NCI-H446 (cell line): ENCODE measurements around the gene ECT2.
"Not testable (repeated sequence)": the region's sequence is repeated elsewhere in the genome, so short reads cannot be mapped to it uniquely, and the experiment has no call there.

Source experiments
- DNase-seq, 2 experiments: peaks; one replicate each; lab custom pipeline; 2025; lab: John Stamatoyannopoulos, UW

Gene ECT2

DNA sequence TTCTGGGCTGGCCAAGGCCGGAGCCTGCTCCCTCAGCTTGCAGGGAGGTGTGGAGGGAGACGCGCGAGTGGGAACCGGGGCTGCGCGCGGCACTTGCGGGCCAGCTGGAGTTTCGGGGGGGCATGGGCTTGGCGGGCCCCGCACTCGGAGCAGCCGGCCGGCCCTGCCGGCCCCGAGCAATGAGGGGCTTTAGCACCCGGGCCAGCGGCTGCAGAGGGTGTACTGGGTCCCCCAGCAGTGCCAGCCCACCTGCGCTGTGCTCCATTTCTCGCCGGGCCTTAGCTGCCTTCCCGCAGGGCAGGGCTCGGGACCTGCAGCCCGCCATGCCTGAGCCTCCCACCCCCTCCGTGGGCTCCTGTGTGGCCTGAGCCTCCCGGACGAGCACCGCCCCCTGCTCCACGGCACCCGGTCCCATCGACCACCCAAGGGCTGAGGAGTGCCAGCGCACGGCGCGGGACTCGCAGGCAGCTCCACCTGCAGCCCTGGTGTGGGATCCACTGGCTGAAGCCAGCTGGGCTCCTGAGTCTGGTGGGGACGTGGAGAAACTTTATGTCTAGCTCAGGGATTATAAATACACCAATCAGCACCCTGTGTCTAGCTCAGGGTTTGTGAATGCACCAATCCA lies 116.3 kb downstream of the ECT2 start:
- DNase-seq = not testable (repeated sequence)

DNA sequence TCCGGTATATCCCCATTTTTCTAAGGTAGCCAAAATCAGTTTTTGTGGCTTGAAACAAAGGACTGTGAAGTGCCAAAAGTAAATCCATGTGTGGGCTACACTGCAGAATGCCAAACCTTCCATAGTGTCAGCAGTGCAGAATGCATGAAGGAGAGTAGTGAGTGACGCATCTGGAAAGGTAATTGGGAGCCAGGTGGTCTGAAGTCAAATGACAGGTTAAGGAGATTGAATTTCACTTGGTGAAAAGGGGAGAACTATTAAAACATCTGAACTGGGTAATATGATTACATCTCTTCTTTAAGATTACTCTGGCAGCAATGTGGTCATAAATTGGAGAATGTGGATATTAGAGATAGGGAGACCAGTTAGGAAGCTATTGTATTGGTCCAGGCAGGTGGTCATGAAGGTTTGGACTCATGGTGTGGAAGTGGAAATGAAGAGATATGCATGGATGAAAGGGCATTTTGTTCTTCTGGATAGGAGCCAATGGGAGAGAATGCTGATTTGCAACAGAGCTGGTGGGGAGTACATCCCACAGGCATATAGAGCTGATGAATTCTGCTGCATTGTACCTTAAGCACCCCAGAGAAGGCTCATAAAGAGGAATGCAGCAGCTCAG lies 118.2 kb downstream of the ECT2 start:
- no peak for DNase-seq

DNA sequence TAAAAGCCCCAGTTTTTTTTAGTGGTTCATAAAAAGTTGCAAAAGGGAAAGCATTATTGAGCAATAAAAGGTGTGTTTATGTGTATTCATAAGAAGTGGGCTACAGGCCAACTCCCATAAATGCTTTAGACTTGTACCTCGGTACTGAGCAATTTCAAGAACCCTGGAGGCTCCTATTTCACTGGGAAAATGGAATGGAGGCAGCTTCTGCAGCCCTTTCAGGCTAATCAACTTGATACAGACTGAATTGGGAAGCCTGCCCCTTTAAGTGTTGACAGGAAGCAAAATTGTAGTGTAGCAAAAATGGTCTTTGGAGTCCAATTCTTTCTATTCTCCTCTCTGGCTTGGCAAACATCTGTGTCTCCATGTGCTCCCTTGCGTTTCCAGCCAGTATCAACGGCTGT lies 118.8 kb downstream of the ECT2 start:
- DNase-seq = peak in 1 of 2 experiments; percentile 51

DNA sequence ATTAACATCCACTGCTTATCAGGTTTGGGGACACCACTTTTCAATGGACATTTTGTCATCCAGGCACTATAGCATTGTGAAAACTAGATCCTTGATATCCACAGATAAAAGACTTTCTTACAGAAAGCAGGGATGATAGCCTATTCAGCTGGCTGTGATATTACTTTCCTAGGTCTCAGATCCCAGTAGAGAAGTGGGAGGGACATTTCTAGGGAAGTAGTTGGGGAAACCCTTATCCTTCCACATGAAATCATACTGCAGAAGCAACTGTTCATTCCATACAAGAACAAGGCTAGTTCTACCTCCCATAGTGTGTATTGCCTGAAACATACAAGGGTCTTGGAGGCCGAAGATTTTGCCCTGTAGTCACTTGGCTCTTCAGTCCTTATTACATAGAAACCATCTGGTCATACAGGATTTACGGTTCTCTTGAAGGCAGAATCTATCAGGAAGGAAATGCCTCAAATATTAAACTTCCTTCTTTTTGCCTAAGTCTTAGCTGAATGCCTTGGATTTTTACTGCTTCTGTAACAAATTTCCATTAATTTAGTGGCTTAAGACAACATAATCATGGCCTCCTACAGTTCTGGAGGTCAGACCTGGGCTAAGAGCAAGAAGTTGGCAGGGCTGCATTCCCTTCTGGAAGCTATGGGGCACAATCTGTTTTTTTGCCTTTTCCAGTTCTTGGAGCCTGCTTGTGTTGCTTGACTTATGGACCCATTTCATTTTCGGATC lies 119.4 kb downstream of the ECT2 start:
- DNase-seq = peak in 1 of 2 experiments; percentile 31
